ENCODE measurements around the gene STRC.
"Not testable (repeated sequence)": the region's sequence is repeated elsewhere in the genome, so short reads cannot be mapped to it uniquely, and the experiment has no call there.

GRCh38 chr15:43662293-43662692 lies 43.7 kb upstream of the STRC start:
- TF ChIP-seq CTCF, POLR2A (IDR thresholded peaks at IDR 0.05): not testable (repeated sequence)

All from esophagus squamous epithelium (tissue), 4 donors.